Activated CD8-positive, alpha-beta T cell treated with anti-CD3 and anti-CD28 coated beads for 36 hours (primary cell): ENCODE data around the gene DRP2. TPM values are rescaled to one million over a fixed set of nuclear protein-coding genes. Genes with fewer than 3 reads are reported as not detected.
A peak's percentile ranks its signal among the peaks of the same experiment; 100 is the strongest.

Source experiments
- ATAC-seq: fragments of 200-7000 bp; cut with Tn5 transposase; one replicate; pipeline ENCODE4 v1.10.0; 2021; ENCODE audit warnings: mild to moderate bottlenecking, moderate library complexity
- CTCF ChIA-PET: fragments of 350-600 bp; sonication (Branson Sonifier 250); formaldehyde crosslinking; loops from one replicate; lab custom pipeline; 2021; ENCODE audit warnings: antibody characterized with exemption; lab: Charles Lee
- POLR2A ChIA-PET: fragments of 350-600 bp; sonication (Branson Sonifier 250); formaldehyde crosslinking; loops from one replicate; lab custom pipeline; 2021; ENCODE audit warnings: antibody characterized with exemption; lab: Charles Lee
- DNase-seq: peaks from one replicate; pipeline ENCODE4 v3.0.0-alpha.2; 2020
- H3K27ac Mint-ChIP-seq: one replicate; pipeline ENCODE4 v1.8.0; 2021; ENCODE audit warnings: mild to moderate bottlenecking, mixed read lengths
- H3K27me3 Mint-ChIP-seq: one replicate; pipeline ENCODE4 v1.8.0; 2021; ENCODE audit warnings: mixed read lengths
- H3K36me3 Mint-ChIP-seq: one replicate; pipeline ENCODE4 v1.8.0; 2021; ENCODE audit warnings: low read depth, mixed read lengths
- H3K4me1 Mint-ChIP-seq: one replicate; pipeline ENCODE4 v1.8.0; 2021; ENCODE audit warnings: low read depth, mixed read lengths
- H3K4me3 Mint-ChIP-seq: one replicate; pipeline ENCODE4 v1.8.0; 2021; ENCODE audit warnings: mild to moderate bottlenecking, moderate library complexity, mixed read lengths
- H3K9me3 Mint-ChIP-seq: one replicate; pipeline ENCODE4 v1.8.0; 2021; ENCODE audit warnings: mixed read lengths
- CTCF ChIP-seq: fragments of 200-600 bp; IDR thresholded peaks from one replicate; pipeline ENCODE4 v1.8.0; 2022; ENCODE audit warnings: antibody characterized with exemption, mild to moderate bottlenecking
- intact Hi-C: fragments of 100-400 bp; cut with micrococcal nuclease; formaldehyde crosslinking; loops from one replicate; pipeline ENCODE4 v1.10.0; 2022
- total RNA-seq, 2 experiments: library from RNA; stranded (reverse); gene quantifications; one replicate each; pipeline ENCODE4 v1.2.3, GENCODE V29; 2021

Gene DRP2
- total RNA-seq, 2 experiments from 2014 or later = 0.38 to 0.54 TPM

GRCh38 chrX:101190736-101191135 lies 28.9 kb upstream of the DRP2 start:
- Mint-ChIP-seq H3K36me3 (no peaks in the 10 kb centered on the region), H3K27me3 (peaks cover 11% of the 10 kb centered on the region), H3K9me3 (no peaks in the 10 kb centered on the region), H3K4me3 (no peak overlapping the region), H3K27ac (no peak overlapping the region), H3K4me1 (no peaks in the 10 kb centered on the region)
- no peak for ATAC-seq
- intact Hi-C loops = no loop called here
- no peak for DNase-seq
- POLR2A ChIA-PET = no interaction called here
- TF ChIP-seq CTCF = no peak
- CTCF ChIA-PET = no interaction called here

- DNase-seq (peak; percentile 4), ATAC-seq (no peak)
- ChIA-PET CTCF (no interaction called here), POLR2A (no interaction called here)
- TF ChIP-seq CTCF = no peak
- intact Hi-C loops = no loop called here
- Mint-ChIP-seq H3K9me3 (no peaks in the 10 kb centered on the region), H3K4me3 (no peak overlapping the region), H3K27me3 (peaks cover 11% of the 10 kb centered on the region), H3K27ac (no peak overlapping the region), H3K4me1 (no peaks in the 10 kb centered on the region), H3K36me3 (no peaks in the 10 kb centered on the region)
These were observed 28.3 kb upstream of the DRP2 start for GRCh38 chrX:101191217-101191750.

GRCh38 chrX:101195442-101196173 lies 24.0 kb upstream of the DRP2 start:
- CTCF ChIA-PET = no interaction called here

GRCh38 chrX:101203761-101204351 lies 15.7 kb upstream of the DRP2 start:
- ATAC-seq = no peak
- POLR2A ChIA-PET = no interaction called here

More at GRCh38 chrX:101195442-101196173, 24.0 kb upstream of the DRP2 start:
- Mint-ChIP-seq H3K27ac (no peak overlapping the region), H3K4me1 (no peaks in the 10 kb centered on the region), H3K27me3 (peaks cover 8% of the 10 kb centered on the region), H3K4me3 (no peak overlapping the region), H3K36me3 (no peaks in the 10 kb centered on the region), H3K9me3 (no peaks in the 10 kb centered on the region)
- DNase-seq = no peak
- no peak for ATAC-seq
- POLR2A ChIA-PET = no interaction called here
- TF ChIP-seq CTCF = no peak
- intact Hi-C loops = no loop called here

More at GRCh38 chrX:101203761-101204351, 15.7 kb upstream of the DRP2 start:
- DNase-seq = no peak
- Mint-ChIP-seq H3K27me3 (no peaks in the 10 kb centered on the region), H3K9me3 (no peaks in the 10 kb centered on the region), H3K4me1 (peaks cover 11% of the 10 kb centered on the region), H3K4me3 (no peak overlapping the region), H3K27ac (no peak overlapping the region), H3K36me3 (no peaks in the 10 kb centered on the region)
- CTCF ChIA-PET = no interaction called here
- intact Hi-C loops = no loop called here
- no peak for TF ChIP-seq CTCF
